Fibroblast of lung (primary cell): ENCODE data around the gene ERICH2. TPM values are rescaled to one million over a fixed set of nuclear protein-coding genes. Genes with fewer than 3 reads are reported as not detected.
A peak's percentile ranks its signal among the peaks of the same experiment; 100 is the strongest.

Source experiments
- DNase-seq, 2 donors: peaks; one replicate each; pipeline versions ENCODE4 v3.0.0 to v3.0.0-alpha.2; 2010; ENCODE audit warnings: low read depth in 2 of 2
- H2AFZ ChIP-seq: 2 replicates; pipeline ENCODE4 v1.5.1; 2012; ENCODE audit warnings: low read length, control low read depth, inconsistent platforms
- H3K27ac ChIP-seq: 2 replicates; pipeline ENCODE4 v1.5.1; 2011; ENCODE audit warnings: low read length, control low read depth; ENCODE audit not compliant: insufficient read depth
- H3K27me3 ChIP-seq: 2 replicates; pipeline ENCODE4 v1.5.1; 2011; ENCODE audit warnings: mild to moderate bottlenecking, low read length; ENCODE audit not compliant: control insufficient read depth, insufficient read depth
- H3K36me3 ChIP-seq: 2 replicates; pipeline ENCODE4 v1.5.1; 2011; ENCODE audit warnings: low read length; ENCODE audit not compliant: control insufficient read depth, insufficient read depth
- H3K4me1 ChIP-seq: 2 replicates; pipeline ENCODE4 v1.5.1; 2011; ENCODE audit warnings: low read length; ENCODE audit not compliant: control insufficient read depth, insufficient read depth; ENCODE audit errors: extremely low read depth
- H3K4me2 ChIP-seq: 2 replicates; pipeline ENCODE4 v1.5.1; 2011; ENCODE audit warnings: low read length, control low read depth; ENCODE audit not compliant: insufficient read depth; ENCODE audit errors: extremely low read depth
- H3K4me3 ChIP-seq, 4 experiments: fragments of 200-600 bp in 1 of 4; sonication (generic) in 1 of 4; replicated peaks in 1 of 4; 2 replicates each; pipeline ENCODE4 v1.5.1; 2011 to 2016; ENCODE audit warnings: low read length in 4 of 4, low read depth in 3 of 4, mild to moderate bottlenecking in 3 of 4, control low read depth in 2 of 4, inconsistent platforms in 1 of 4, mixed read lengths in 1 of 4; ENCODE audit not compliant: insufficient read depth in 1 of 4; ENCODE audit errors: control extremely low read depth in 1 of 4
- H3K79me2 ChIP-seq: 2 replicates; pipeline ENCODE4 v1.5.1; 2012; ENCODE audit warnings: mild to moderate bottlenecking, low read length, inconsistent platforms; ENCODE audit not compliant: control insufficient read depth, insufficient read depth
- H3K9ac ChIP-seq: 2 replicates; pipeline ENCODE4 v1.5.1; 2011; ENCODE audit warnings: mild to moderate bottlenecking, low read length, control low read depth; ENCODE audit not compliant: insufficient read depth
- H3K9me3 ChIP-seq: 2 replicates; pipeline ENCODE4 v1.5.1; 2012; ENCODE audit warnings: low read depth, low read length; ENCODE audit not compliant: control insufficient read depth, insufficient read depth
- H4K20me1 ChIP-seq: 2 replicates; pipeline ENCODE4 v1.5.1; 2011; ENCODE audit warnings: low read length; ENCODE audit not compliant: control insufficient read depth, insufficient read depth; ENCODE audit errors: extremely low read depth
- CTCF ChIP-seq, 2 donors: IDR thresholded peaks in 1 of 2; conservative IDR thresholded peaks in 1 of 2; 1 replicate in 1 of 2; 2 replicates in 1 of 2; pipeline ENCODE4 v1.5.1; 2011 to 2012; ENCODE audit warnings: low read length in 2 of 2, control low read depth in 1 of 2, inconsistent platforms in 1 of 2, low read depth in 1 of 2, mild to moderate bottlenecking in 1 of 2
- EZH2 ChIP-seq: IDR thresholded peaks from 2 replicates; pipeline ENCODE4 v1.5.1; 2012; ENCODE audit warnings: low read length, control low read depth, mild to moderate bottlenecking; ENCODE audit errors: missing control alignments
- polyA plus RNA-seq, 2 donors: library from polyadenylated mRNA; depleted of rRNA in 1 of 2; stranded (reverse) in 1 of 2; unstranded in 1 of 2; fragments of >200 nt; gene quantifications; 2 replicates each; pipeline ENCODE4 v1.2.1, GENCODE V29; 2011 to 2012; ENCODE audit warnings: missing spikeins in 1 of 2
- total RNA-seq: library from RNA; depleted of rRNA; stranded (reverse); fragments of >200 nt; gene quantifications from 2 replicates; pipeline ENCODE4 v1.2.1, GENCODE V29; 2014

The ERICH2 gene
- total and polyA plus RNA-seq, 2 donors (not counting 1 experiment from before 2014, with no cell fraction given): 3.1 TPM; not detected in 1

- no peaks in the 10 kb centered on the region for H4K20me1 ChIP-seq
- H3K36me3 ChIP-seq: no peaks in the 10 kb centered on the region
- no peak within 1 kb of the TSS for H3K27ac ChIP-seq
- no peak within 1 kb of the TSS for H3K9ac ChIP-seq
- DNase-seq: peak; percentile 49 to 52
- no peaks in the 10 kb centered on the region for H3K79me2 ChIP-seq
- H3K4me3 ChIP-seq: peak within 1 kb of the TSS; percentile 32 to 48 (median 40)
- H3K27me3 ChIP-seq: peaks cover 68% of the 10 kb centered on the region
- H3K9me3 ChIP-seq: no peaks in the 10 kb centered on the region
- peak within 1 kb of the TSS; percentile 20 for H2AFZ ChIP-seq
- TF ChIP-seq CTCF (conservative IDR thresholded peaks at IDR 0.05 in 1 of 2, IDR thresholded peaks at IDR 0.05 in 1 of 2; ENCODE audit: low read depth in 1 of 2, low read length in 2 of 2) (no peak), EZH2 (peak; percentile 38)
- peak within 1 kb of the TSS; percentile 90 for H3K4me2 ChIP-seq
- peaks cover 3% of the 10 kb centered on the region for H3K4me1 ChIP-seq
These were observed 46.4 kb downstream of the ERICH2 start, which contains the start of gene GAD1 for GRCh38 chr2:170816504-170817092. Gene GAD1, plus strand, starts transcription at chr2:170816887. Its CDS starts 1,705 bp downstream, at chr2:170818592.

GRCh38 chr2:170817093-170818035 lies 47.2 kb downstream of the ERICH2 start:
- H2AFZ ChIP-seq: peak overlapping the region; percentile 20
- no peak overlapping the region for H3K9ac ChIP-seq
- peaks cover 3% of the 10 kb centered on the region for H3K4me1 ChIP-seq
- no peaks in the 10 kb centered on the region for H3K79me2 ChIP-seq
- H4K20me1 ChIP-seq: no peaks in the 10 kb centered on the region
- no peaks in the 10 kb centered on the region for H3K9me3 ChIP-seq
- H3K4me3 ChIP-seq: peak overlapping the region; percentile 19 to 48 (median 36)
- DNase-seq: peak; percentile 27 to 39
- H3K27ac ChIP-seq: no peak overlapping the region
- peaks cover 76% of the 10 kb centered on the region for H3K27me3 ChIP-seq
- TF ChIP-seq CTCF (conservative IDR thresholded peaks at IDR 0.05 in 1 of 2, IDR thresholded peaks at IDR 0.05 in 1 of 2; ENCODE audit: low read depth in 1 of 2, low read length in 2 of 2): no peak
- TF ChIP-seq EZH2: peak; percentile 96
- H3K4me2 ChIP-seq: peak overlapping the region; percentile 90
- H3K36me3 ChIP-seq: no peaks in the 10 kb centered on the region

GRCh38 chr2:170818036-170818751 lies 48.0 kb downstream of the ERICH2 start:
- Histone ChIP-seq H2AFZ (no peak overlapping the region), H3K27me3 (peaks cover 79% of the 10 kb centered on the region), H3K36me3 (no peaks in the 10 kb centered on the region), H3K9ac (no peak overlapping the region), H3K4me1 (peaks cover 3% of the 10 kb centered on the region), H3K4me3 (peak overlapping the region in 1 of 4 experiments; percentile 48), H3K27ac (no peak overlapping the region), H3K79me2 (no peaks in the 10 kb centered on the region), H3K9me3 (no peaks in the 10 kb centered on the region), H3K4me2 (peak overlapping the region; percentile 90), H4K20me1 (no peaks in the 10 kb centered on the region)
- TF ChIP-seq EZH2: no peak
- no peak for TF ChIP-seq CTCF (conservative IDR thresholded peaks at IDR 0.05 in 1 of 2, IDR thresholded peaks at IDR 0.05 in 1 of 2; ENCODE audit: low read depth in 1 of 2, low read length in 2 of 2)
- no peak for DNase-seq
